GM18507 (cell line): ENCODE results near the gene LHFPL2.
"Not testable (repeated sequence)": the region's sequence is repeated elsewhere in the genome, so short reads cannot be mapped to it uniquely, and the experiment has no call there.

Experiments used
- DNase-seq: peaks from one replicate; pipeline ENCODE4 v3.0.0; 2011; ENCODE audit warnings: low read depth; ENCODE audit not compliant: insufficient read length; ENCODE audit errors: extremely low spot score
- FAIRE-seq: peaks from 2 replicates; lab custom pipeline; 2011; peaks lifted over from hg19 to GRCh38; lab: Jason Lieb, UNC

LHFPL2 gene

GRCh38 chr5:78497573-78498533 lies 150.7 kb downstream of the LHFPL2 start:
- DNase-seq (no peak), FAIRE-seq (peak; percentile 60)

GRCh38 chr5:78496373-78496772 lies 152.2 kb downstream of the LHFPL2 start:
- no peak for FAIRE-seq

GRCh38 chr5:78495800-78496199 lies 152.8 kb downstream of the LHFPL2 start:
- no peak for FAIRE-seq
- DNase-seq, result no peak

More at GRCh38 chr5:78496373-78496772, 152.2 kb downstream of the LHFPL2 start:
- no peak for DNase-seq

- FAIRE-seq (no peak), DNase-seq (no peak)
Measured at GRCh38 chr5:78492650-78493049, 155.9 kb downstream of the LHFPL2 start.

GRCh38 chr5:78492224-78492623 lies 156.3 kb downstream of the LHFPL2 start:
- DNase-seq (no peak), FAIRE-seq (no peak)

- DNase-seq (no peak), FAIRE-seq (no peak)
Measured at GRCh38 chr5:78490709-78491485, 157.7 kb downstream of the LHFPL2 start.

- FAIRE-seq (no peak), DNase-seq (no peak)
Measured at GRCh38 chr5:78487846-78488245, 160.7 kb downstream of the LHFPL2 start.

- DNase-seq (no peak), FAIRE-seq (no peak)
Measured at GRCh38 chr5:78486218-78486617, 162.4 kb downstream of the LHFPL2 start.

GRCh38 chr5:78483809-78484521 lies 164.6 kb downstream of the LHFPL2 start:
- peak; percentile 89 for FAIRE-seq

GRCh38 chr5:78482948-78483347 lies 165.6 kb downstream of the LHFPL2 start:
- FAIRE-seq (no peak), DNase-seq (no peak)

More at GRCh38 chr5:78483809-78484521, 164.6 kb downstream of the LHFPL2 start:
- DNase-seq, result no peak

GRCh38 chr5:78476795-78477194 lies 171.8 kb downstream of the LHFPL2 start:
- FAIRE-seq, result no peak
- no peak for DNase-seq

- DNase-seq, result no peak
- FAIRE-seq, result no peak
Measured at GRCh38 chr5:78475370-78475769, 173.2 kb downstream of the LHFPL2 start.

- DNase-seq (no peak), FAIRE-seq (no peak)
Measured at GRCh38 chr5:78473751-78474150, 174.8 kb downstream of the LHFPL2 start.

- no peak for FAIRE-seq
- DNase-seq, result no peak
Measured at GRCh38 chr5:78472469-78473106, 176.0 kb downstream of the LHFPL2 start.

GRCh38 chr5:78471896-78472295 lies 176.7 kb downstream of the LHFPL2 start:
- no peak for FAIRE-seq
- DNase-seq, result no peak

GRCh38 chr5:78467752-78468357 lies 180.7 kb downstream of the LHFPL2 start:
- FAIRE-seq, result peak; percentile 68
- DNase-seq, result no peak

GRCh38 chr5:78467140-78467539 lies 181.4 kb downstream of the LHFPL2 start:
- DNase-seq, result no peak
- no peak for FAIRE-seq

GRCh38 chr5:78458843-78459242 lies 189.7 kb downstream of the LHFPL2 start:
- peak; percentile 64 for FAIRE-seq
- no peak for DNase-seq

GRCh38 chr5:78457507-78457906 lies 191.1 kb downstream of the LHFPL2 start:
- not testable (repeated sequence) for FAIRE-seq, DNase-seq
